Dermis blood vessel endothelial cell (primary cell): ENCODE results near the gene ANAPC7. TPM values are rescaled to one million over a fixed set of nuclear protein-coding genes. Genes with fewer than 3 reads are reported as not detected.
"Not testable (repeated sequence)": the region's sequence is repeated elsewhere in the genome, so short reads cannot be mapped to it uniquely, and the experiment has no call there.

Experiments used
- DNase-seq: peaks from one replicate; pipeline ENCODE4 v3.0.0; 2010
- total RNA-seq: library from RNA; depleted of rRNA; stranded (reverse); fragments of >200 nt; gene quantifications from 2 replicates; pipeline ENCODE4 v1.2.3, GENCODE V29; 2014

Gene ANAPC7
- total RNA-seq, 1 donor from 2014 or later = 56.8 TPM

- no peak for DNase-seq
Observed at GRCh38 chr12:110345963-110346362, 57.5 kb downstream of the ANAPC7 start.

- no peak for DNase-seq
Observed at GRCh38 chr12:110345176-110345661, 58.3 kb downstream of the ANAPC7 start.

GRCh38 chr12:110344657-110345056, 58.9 kb downstream of the ANAPC7 start:
- DNase-seq = no peak

GRCh38 chr12:110343736-110344555, 59.6 kb downstream of the ANAPC7 start:
- peak; percentile 16 for DNase-seq

- DNase-seq = no peak
Observed at GRCh38 chr12:110343114-110343513, 60.4 kb downstream of the ANAPC7 start.

GRCh38 chr12:110342157-110342556, 61.4 kb downstream of the ANAPC7 start:
- DNase-seq = no peak

GRCh38 chr12:110340706-110341105, 62.8 kb downstream of the ANAPC7 start:
- no peak for DNase-seq

- DNase-seq = not testable (repeated sequence)
Observed at GRCh38 chr12:110340261-110340660, 63.2 kb downstream of the ANAPC7 start.

- DNase-seq = no peak
Observed at GRCh38 chr12:110339184-110339952, 64.1 kb downstream of the ANAPC7 start.

- DNase-seq = peak; percentile 51
Observed at GRCh38 chr12:110338754-110339153, 64.8 kb downstream of the ANAPC7 start.

- DNase-seq = no peak
Observed at GRCh38 chr12:110337912-110338710, 65.4 kb downstream of the ANAPC7 start.

GRCh38 chr12:110335481-110336045, 67.9 kb downstream of the ANAPC7 start:
- no peak for DNase-seq

- no peak for DNase-seq
Observed at GRCh38 chr12:110333201-110333600, 70.3 kb downstream of the ANAPC7 start.

GRCh38 chr12:110330544-110330943, 73.0 kb downstream of the ANAPC7 start:
- no peak for DNase-seq

GRCh38 chr12:110330124-110330523, 73.4 kb downstream of the ANAPC7 start:
- DNase-seq = no peak

GRCh38 chr12:110329710-110330109, 73.8 kb downstream of the ANAPC7 start:
- no peak for DNase-seq

Other genes starting within 250 kb of the ANAPC7 start
- 84.6 and 176 TPM in 2 replicates for gene ATP2A2, start 122.5 kb downstream of the ANAPC7 start, total RNA-seq
- 297 and 356 TPM in 2 replicates for gene ARPC3, start 46.6 kb upstream of the ANAPC7 start, total RNA-seq
- gene GPN3, start 64.5 kb upstream of the ANAPC7 start, total RNA-seq = 19.9 and 22.7 TPM in 2 replicates
- 8.8 and 10.1 TPM in 2 replicates for gene FAM216A, start 65.1 kb upstream of the ANAPC7 start, total RNA-seq
- gene VPS29, start 98.4 kb upstream of the ANAPC7 start, total RNA-seq = 77.1 and 78.3 TPM in 2 replicates
- gene RAD9B, start 98.6 kb upstream of the ANAPC7 start, total RNA-seq = 0.14 and 1.2 TPM in 2 replicates
- 9.0 and 13.3 TPM in 2 replicates for gene PPTC7, start 179.6 kb upstream of the ANAPC7 start, total RNA-seq
- 7.9 and 9.9 TPM in 2 replicates for gene TCTN1, start 210.4 kb upstream of the ANAPC7 start, total RNA-seq